Stimulated activated CD8-positive, alpha-beta memory T cell treated with anti-CD3 and anti-CD28 coated beads, Interleukin-12 subunit alpha, Interleukin-12 subunit beta, amount 100 ng/mL, for 24 hours (primary cell): ENCODE results near the gene SPACA5B.
"Not testable (repeated sequence)": the region's sequence is repeated elsewhere in the genome, so short reads cannot be mapped to it uniquely, and the experiment has no call there.

Experiments
- DNase-seq: peaks from one replicate; pipeline ENCODE4 v3.0.0-alpha.2; 2020; ENCODE audit errors: extremely low read depth

Gene SPACA5B

DNA sequence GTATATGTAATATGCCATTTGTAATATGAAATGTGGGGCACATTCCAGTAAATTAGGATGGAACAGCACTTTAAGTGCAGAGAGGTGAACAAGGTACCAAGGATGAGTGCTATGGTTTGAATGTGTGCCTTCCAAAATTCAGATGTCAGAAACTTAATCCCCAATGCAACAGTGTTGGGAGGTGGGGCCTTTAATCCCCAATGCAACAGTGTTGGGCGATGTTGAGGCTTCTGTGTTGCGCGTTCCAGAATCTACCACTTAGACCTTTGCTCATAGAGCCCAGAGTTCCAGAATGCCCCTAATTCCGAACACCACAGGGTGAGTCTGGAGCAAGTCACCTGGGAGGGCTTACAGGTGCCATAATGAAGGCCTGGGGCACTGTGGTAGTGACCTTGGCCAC lies at the start of gene SPACA5B:
TSS of gene SPACA5B (plus strand) at position 301 of the 400 bp plus-strand sequence. CDS start at position 363, 62 bp downstream.
- not testable (repeated sequence) for DNase-seq

DNA sequence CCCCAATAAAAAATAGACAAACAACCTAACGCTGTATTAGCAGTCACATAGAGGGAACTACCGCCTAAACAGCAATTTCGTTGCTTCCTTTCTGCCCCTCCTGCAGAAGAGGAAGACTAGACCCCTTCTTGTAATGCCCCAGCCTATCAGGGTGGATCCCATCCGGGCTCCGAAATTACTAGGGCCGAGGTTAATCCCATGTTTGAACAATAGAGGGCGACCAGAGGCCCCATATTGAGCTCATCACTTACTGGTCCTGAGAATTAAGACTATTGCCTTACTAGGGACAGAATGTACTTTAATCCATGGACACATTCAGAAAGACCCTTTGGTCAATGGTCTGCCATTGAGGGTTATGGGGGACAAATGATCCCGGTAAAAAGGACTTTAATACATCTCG lies 47.2 kb upstream of the SPACA5B start:
- no peak for DNase-seq

DNA sequence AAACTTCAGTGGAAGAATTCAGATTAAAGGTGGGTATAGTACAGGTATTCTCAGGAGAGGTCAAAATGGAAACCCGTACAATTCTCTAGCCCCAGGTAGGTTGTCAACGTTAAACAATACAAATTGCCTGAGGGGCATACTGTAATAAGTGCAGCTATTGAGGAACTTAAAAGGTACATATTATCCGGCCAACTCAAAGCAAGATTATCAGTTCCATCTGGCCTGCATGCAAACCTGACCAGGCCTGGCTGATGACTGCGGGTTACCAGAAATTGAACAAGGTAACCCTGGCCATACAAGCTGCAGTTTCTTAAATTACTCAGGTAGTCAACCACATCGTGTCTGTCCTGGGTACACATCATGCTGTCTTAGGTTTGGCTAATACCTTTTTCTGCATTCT lies 46.7 kb upstream of the SPACA5B start:
- DNase-seq, result no peak

DNA sequence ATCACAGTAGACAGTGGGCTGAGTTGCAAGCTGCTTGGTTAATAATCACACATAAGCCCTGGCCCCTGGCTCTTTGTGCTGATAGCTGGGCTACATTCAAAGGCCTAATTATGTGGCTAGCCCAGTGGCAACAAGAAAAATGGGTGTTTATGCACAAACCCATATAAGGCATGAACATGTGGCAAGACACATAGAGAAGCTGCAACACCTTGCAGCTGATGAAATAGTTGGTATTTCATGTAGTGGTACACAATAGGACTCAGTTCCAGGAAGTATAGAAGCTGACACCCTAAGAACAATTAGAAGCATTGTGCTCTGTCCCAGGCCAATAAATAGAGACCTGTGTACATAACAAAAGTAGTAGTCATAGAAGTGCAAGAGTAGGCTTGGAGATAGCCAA lies 44.3 kb upstream of the SPACA5B start:
- no peak for DNase-seq

DNA sequence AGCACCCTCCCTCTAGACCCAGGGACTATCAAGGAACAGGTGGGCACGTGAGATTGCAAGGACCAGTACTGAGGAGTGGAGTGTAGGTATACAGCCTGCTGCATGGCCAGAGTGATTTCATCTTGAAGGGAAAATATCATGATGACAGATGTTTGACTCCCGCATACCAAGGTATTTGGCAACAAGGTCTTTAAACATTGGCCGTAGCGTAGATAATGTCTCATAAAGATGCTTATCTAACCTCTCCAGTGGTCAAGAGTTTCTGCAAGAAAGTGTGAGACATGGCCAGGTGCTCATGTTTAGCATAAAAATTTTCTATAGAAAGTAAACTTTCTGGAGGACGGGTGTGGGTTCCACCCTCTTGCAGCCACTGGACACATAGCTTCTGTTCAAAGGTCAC lies 40.3 kb upstream of the SPACA5B start:
- DNase-seq, result no peak

DNA sequence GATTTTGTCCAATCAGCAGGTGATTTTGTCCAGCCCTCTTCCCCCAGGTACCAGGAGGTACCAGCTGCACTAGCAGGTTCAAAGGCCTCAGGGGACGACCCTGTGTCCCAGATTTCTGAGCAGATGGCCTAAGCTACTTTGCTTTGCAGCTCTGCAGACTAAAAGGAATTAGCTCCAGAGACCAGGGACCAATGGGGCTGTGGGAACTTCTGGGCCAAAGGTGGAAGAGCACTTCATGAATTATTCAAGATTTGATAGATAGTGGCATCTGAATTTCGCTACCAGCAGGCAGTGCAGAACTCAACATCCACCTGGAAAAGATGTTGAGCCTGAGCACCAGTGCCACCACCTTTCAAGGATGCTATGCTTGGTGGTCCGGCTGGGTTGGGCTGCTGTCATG lies 37.9 kb upstream of the SPACA5B start:
- not testable (repeated sequence) for DNase-seq

DNA sequence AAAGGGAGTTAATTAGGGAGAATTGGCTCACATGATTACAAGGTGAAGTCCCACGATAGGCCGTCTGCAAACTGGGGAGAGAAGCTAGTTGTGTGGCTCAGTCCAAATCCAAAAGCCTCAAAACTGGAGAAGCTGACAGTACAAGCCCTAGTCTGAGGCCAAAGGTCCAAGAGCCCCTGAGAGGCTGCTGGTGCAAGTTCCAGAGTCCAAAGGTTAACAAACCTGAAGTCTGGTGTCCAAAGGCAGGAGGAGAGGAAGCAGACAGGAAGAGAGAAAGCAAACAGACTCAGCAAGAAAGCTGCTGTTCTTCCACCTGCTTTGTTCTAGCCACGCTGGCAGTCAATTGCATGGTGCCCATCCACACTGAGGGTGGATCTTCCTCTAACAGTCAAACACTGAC lies 29.0 kb upstream of the SPACA5B start:
- DNase-seq, result no peak

DNA sequence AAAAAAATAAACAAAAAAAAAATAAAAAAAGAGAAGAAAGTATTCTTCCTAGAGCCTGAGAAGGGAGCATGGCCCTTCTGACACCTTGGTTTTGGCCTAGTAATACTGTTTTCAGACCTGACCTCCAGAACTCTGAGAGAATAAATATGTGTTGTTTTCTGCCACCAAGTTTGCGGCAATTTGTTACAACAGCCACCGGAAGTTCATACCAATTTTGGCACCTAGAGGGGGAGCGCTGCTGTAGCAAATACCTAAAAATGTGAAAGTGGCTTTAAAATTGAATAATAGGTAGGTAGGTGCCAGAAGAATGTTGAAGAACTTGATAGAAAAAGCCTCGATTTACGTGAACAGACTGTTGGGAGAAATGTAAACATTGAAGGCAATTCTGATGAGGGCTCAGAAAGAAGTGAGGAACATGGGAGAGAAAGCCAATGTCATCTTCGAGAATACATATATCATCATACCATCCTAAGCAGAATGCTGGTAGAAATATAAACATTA lies 27.5 kb upstream of the SPACA5B start:
- DNase-seq, result no peak

DNA sequence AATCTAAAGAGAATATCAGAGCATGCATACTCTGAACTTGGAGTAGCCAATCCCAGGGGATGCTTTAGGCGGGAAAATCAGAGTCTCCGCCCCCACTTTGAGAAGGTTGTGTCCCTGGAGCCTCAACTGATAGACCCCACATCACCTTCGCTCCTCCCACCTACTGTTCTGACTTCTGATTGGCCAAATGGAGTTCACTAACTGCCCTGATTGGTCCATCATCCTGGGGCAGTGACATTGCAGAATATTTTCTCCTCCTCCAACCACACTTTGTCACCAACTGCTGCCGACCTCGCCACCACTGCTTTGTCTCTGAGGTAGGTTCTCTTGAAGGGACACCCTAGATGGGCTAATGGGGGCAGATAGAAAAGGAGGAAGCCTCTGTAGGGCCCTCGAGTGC lies 22.7 kb upstream of the SPACA5B start:
- no peak for DNase-seq

DNA sequence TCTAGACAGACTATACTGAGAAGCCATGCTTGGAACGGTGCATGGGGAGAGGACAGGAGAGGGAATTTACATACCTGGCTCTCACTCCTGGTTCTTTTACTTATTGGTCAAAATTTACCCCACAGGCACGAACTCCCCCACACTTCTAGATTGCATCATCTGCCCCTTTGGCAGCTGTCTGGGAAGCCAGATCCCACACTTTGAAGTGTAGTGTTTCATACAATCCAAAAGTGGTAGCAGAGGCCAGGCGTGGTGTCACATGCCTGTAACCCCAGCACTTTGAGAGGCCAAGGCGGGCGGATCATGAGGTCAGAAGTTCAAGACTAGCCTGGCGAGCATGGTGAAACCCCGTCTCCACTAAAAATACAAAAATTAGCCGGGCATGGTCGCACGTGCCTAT lies 5.1 kb upstream of the SPACA5B start:
- DNase-seq, result not testable (repeated sequence)

DNA sequence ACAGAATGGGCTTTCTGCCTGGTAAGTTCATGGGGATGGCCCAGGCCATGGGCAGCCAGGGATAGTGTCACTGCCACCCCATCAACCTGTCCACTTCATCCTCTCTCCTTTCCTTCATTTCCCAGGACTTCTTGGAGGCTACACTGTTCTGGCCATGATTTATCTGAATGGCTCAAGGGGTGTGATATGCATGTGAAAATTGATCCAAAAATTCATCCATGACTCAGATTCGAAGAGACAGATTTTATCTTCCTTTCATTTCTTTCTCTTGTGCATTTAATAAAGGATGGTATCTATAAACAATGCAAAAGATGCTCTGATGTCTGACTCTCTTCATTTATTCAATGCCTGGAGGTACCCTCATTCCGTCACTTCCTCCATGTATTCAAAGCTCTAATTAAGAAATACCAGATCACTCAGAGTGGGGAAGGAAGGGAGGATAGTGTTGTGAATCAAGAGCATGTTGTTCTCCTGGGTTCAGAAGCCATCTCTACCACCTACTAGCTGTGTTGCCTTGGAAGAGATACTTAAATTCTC lies 1.9 kb downstream of the SPACA5B start:
- not testable (repeated sequence) for DNase-seq

DNA sequence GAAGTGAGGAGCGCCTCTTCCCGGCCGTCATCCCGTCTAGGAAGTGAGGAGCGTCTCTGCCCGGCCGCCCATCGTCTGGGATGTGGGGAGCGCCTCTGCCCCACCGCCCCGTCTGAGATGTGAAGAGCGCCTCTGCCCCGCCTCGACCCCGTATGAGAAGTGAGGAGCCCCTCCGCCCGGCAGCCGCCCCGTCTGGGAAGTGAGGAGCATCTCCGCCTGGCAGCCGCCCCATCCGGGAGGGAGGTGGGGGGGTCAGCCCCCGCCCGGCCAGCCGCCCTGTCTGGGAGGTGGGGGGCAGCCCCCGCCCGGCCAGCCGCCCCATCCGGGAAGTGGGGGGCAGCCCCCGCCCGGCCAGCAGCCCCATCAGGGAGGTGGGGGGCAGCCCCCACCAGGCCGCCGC lies 8.7 kb downstream of the SPACA5B start:
- not testable (repeated sequence) for DNase-seq

DNA sequence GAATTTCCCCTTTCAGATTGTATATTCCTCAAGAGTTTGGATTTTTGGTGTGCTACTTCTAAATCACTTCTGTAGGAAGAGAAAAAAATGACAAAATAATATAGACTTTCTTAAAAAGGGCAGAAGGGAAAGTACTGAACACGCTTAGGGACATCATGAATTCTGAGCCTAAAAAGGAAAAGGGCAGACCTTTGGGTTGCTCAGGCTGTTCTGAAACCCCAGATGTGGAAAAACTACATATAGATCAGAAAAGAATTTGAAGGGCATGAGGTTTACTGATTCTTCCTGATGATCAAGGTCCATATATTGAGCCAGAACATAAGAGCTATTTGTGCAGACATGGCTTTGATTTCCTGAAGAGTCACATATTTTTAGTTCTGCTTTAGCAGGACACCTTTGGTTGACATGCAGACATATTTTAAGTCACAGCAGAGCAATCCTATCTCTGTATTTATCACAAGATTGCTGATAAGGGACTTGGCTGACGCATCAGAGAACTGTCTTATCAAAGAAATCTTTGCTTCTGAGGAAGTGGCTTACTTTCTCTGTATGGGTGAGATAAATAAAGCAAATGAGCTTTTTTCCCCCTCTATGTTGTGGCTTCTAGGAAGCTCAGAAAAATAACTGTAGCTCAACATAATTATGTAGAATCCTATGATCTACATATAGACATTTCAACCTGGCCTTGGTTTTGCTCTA lies 11.5 kb downstream of the SPACA5B start:
- DNase-seq, result not testable (repeated sequence)

DNA sequence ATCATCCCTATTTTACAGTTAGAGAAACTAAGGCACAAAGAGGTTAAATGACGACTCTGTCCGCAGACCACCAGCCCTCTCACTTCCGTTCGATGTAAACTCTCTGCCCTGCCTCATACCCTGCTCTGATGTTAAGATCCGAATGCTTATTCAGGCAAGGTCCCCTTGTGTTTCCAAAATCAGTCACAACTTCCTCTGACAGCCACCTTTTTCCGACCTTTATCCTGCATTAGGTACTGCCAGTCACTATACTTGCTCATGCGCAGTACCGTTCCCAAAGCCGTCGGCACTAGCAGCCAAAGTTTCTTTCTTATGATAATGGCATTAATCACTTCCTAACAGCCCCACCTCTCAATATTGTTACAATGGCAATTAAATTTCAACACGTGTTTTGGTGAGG lies 12.3 kb downstream of the SPACA5B start:
- DNase-seq, result not testable (repeated sequence)

DNA sequence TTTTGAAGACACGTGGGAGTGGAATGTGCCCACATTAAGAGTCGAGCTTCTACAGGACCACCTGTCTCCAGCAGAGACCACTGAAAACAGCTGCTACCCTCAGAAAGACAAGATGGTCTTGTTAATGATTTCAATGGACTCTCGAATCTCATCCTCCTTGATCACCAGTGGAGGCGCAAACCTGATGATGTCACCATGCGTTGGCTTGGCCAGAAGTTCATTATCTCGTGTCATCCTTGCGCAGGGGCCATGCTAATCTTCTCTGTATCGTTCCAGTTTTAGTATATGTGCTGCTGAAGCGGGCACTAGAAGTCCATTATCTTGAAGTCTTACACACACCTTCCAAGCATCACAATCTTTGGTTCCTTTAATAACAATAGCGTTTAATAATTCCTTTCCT lies 23.3 kb downstream of the SPACA5B start:
- no peak for DNase-seq

DNA sequence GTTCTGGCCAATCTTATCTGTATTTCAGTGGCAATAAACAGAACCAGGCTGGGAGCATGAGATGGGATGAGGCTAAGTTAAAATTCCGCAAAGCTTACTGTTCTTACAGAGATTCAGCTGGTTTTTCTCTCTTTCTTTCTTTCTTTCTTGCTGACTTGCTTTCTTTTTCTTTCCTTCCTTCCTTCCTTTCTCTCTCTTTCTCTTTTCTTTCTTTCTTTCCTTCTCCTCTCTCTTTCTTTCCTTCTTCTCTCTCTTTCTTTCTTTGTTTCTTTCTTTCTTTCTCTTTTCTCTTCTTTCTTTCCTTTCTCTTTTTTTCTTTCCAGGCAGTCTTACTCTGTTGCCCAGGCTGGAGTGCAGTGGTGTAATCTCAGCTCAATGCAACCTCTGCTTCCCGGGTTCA lies 24.4 kb downstream of the SPACA5B start:
- DNase-seq, result no peak

DNA sequence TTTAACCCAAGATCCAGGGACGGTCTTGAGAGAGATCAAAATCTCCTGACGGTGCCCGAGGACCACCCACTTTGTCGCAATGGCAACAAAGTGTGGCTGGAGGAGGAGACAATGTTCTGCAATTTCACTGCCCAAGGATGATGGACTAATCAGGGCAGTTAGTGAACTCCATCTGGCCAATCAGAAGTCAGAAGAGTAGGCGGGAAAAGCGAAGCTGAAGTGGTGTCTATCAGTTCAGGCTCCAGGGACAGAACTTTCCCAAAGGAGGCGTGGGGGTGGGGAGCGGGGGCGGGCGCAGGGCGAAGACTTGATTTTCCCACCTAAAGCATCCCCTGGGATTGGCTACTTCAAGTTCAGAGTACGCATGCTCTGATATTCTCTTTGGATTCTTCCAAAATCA lies 25.6 kb downstream of the SPACA5B start:
- DNase-seq, result no peak

DNA sequence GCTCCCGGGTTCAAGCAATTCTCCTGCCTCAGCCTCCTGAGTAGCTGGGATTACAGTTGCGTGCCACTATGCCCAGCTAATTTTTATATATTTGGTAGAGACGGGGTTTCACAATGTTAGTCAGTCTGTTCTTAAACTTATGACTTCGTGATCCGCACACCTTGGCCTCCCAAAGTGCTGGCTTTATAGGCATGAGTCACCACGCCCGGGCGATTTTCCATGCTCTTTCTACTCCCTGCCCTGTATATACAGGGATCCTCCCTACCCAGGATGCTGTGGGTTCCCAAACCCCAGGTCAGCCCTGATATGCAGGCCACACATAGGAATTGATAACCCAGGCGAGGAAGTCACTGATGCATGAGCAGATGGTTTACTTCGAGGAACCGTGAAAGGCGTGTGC lies 34.8 kb downstream of the SPACA5B start:
- no peak for DNase-seq

DNA sequence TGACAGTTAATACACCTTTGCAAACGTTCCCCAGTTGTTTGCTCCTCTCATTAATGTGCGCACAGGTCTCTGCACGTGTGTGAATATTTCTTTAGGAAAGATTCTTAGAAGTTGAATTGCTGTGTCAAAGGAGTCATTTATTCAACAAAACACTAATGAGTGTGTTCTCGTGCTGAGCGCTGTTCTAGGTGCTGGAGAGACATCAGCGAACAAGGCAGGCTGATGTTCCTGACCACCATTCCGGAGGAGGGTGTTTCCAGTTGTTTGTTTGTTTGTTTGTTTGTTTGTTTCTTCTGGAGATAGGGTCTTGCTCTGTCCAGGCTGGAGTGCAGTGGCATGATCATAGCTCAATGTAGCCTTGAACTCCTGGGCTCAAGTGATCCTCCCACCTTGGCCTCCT lies 35.9 kb downstream of the SPACA5B start:
- not testable (repeated sequence) for DNase-seq

DNA sequence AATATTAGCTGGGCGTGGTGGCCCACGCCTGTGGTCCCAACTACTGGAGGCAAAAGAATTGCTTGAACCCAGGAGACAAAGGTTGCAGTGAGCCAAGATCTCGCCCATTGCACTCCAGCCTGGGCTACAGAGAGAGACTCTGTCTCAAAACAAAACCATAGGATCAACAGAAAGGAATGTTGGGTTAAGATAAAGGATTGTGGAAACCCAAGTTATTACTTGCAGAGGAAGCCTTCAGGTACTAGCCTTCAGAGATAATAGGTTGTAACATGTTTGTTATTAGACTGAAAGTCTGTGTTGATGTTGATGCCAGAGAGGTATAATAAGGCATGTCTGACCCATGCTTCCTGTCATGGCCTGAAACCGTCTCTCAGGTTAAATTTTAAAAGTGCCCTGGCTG lies 49.3 kb downstream of the SPACA5B start:
- DNase-seq, result no peak

DNA sequence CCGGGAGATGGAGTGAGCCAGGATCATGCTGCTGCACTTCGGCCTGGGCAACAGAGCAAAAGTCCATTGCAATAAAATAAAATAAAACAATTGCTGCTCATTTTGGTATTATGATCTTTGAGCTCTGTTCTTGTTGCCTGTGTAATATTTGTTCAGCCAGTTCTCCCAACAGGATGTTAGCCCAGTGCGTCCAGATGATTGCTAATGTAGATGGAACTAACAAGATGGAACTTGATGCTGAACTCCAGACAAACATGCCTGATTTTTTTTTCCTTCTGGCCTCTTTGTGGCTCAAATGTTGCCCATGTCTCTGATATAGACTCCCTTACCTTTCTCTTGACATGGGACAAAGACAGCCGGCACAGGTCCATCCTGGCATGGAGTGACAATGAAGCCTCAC lies 50.4 kb downstream of the SPACA5B start:
- no peak for DNase-seq

DNA sequence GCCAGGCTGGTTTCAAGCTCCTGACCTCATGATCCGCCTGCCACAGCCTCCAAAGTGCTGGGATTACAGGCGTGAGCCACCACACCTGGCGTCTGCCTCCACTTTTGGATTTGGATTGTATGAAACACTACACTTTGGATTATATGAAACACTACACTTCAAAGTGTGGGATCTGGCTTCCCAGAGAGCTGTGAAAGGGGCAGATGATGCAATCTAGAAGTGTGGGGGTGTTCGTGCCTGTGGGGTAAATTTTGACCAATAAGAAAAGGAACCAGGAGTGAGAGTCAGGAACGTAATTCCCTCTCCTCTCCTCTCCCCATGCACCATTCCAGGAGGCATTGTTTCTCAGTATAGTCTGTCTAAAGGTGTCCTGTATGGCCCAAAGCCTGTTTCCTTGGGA lies 51.5 kb downstream of the SPACA5B start:
- DNase-seq, result not testable (repeated sequence)
